ENCODE results near the gene ARFGAP1.

Gene ARFGAP1

GRCh38 chr20:63277466-63278272 lies 5.1 kb downstream of the ARFGAP1 start:
- DNase-seq (ENCODE audit: low read depth in 2 of 2): no peak

GRCh38 chr20:63278661-63279060 lies 6.0 kb downstream of the ARFGAP1 start:
- no peak for DNase-seq (ENCODE audit: low read depth in 2 of 2)

- no peak for DNase-seq (ENCODE audit: low read depth in 2 of 2)
Observed at GRCh38 chr20:63279931-63280330, 7.3 kb downstream of the ARFGAP1 start.

- no peak for DNase-seq (ENCODE audit: low read depth in 2 of 2)
Observed at GRCh38 chr20:63280371-63280770, 7.8 kb downstream of the ARFGAP1 start.

GRCh38 chr20:63280929-63281545 lies 8.4 kb downstream of the ARFGAP1 start:
- DNase-seq (ENCODE audit: low read depth in 2 of 2): no peak

GRCh38 chr20:63281742-63282665 lies 9.4 kb downstream of the ARFGAP1 start:
- DNase-seq (ENCODE audit: low read depth in 2 of 2): no peak

- no peak for DNase-seq (ENCODE audit: low read depth in 2 of 2)
Observed at GRCh38 chr20:63282946-63283345, 10.3 kb downstream of the ARFGAP1 start.

GRCh38 chr20:63283397-63284082 lies 10.9 kb downstream of the ARFGAP1 start:
- DNase-seq (ENCODE audit: low read depth in 2 of 2): no peak

GRCh38 chr20:63284083-63284440 lies 11.4 kb downstream of the ARFGAP1 start:
- DNase-seq (ENCODE audit: low read depth in 2 of 2): no peak

- DNase-seq (ENCODE audit: low read depth in 2 of 2): no peak
Observed at GRCh38 chr20:63284544-63284949, 11.9 kb downstream of the ARFGAP1 start.

- no peak for DNase-seq (ENCODE audit: low read depth in 2 of 2)
Observed at GRCh38 chr20:63284981-63285524, 12.4 kb downstream of the ARFGAP1 start.

- DNase-seq (ENCODE audit: low read depth in 2 of 2): no peak
Observed at GRCh38 chr20:63285636-63286615, 13.3 kb downstream of the ARFGAP1 start.

GRCh38 chr20:63286781-63287696 lies 14.4 kb downstream of the ARFGAP1 start:
- no peak for DNase-seq (ENCODE audit: low read depth in 2 of 2)

- DNase-seq (ENCODE audit: low read depth in 2 of 2): no peak
Observed at GRCh38 chr20:63287697-63288580, 15.3 kb downstream of the ARFGAP1 start.

GRCh38 chr20:63288581-63289251 lies 16.1 kb downstream of the ARFGAP1 start:
- no peak for DNase-seq (ENCODE audit: low read depth in 2 of 2)

- no peak for DNase-seq (ENCODE audit: low read depth in 2 of 2)
Observed at GRCh38 chr20:63289311-63290135, 16.9 kb downstream of the ARFGAP1 start.
